ENCODE data around the gene FAM107B.
"Not testable (repeated sequence)": the region's sequence is repeated elsewhere in the genome, so short reads cannot be mapped to it uniquely, and the experiment has no call there.

GRCh38 chr10:14709344-14709743 lies 65.4 kb downstream of the FAM107B start:
- not testable (repeated sequence) for TF ChIP-seq CTCF, POLR2A, EP300 (IDR thresholded peaks at IDR 0.05)
